ENCODE results near the gene GTPBP6. TPM values are rescaled to one million over a fixed set of nuclear protein-coding genes. Genes with fewer than 3 reads are reported as not detected.
A peak's percentile ranks its signal among the peaks of the same experiment; 100 is the strongest.

Gene GTPBP6, protein sequence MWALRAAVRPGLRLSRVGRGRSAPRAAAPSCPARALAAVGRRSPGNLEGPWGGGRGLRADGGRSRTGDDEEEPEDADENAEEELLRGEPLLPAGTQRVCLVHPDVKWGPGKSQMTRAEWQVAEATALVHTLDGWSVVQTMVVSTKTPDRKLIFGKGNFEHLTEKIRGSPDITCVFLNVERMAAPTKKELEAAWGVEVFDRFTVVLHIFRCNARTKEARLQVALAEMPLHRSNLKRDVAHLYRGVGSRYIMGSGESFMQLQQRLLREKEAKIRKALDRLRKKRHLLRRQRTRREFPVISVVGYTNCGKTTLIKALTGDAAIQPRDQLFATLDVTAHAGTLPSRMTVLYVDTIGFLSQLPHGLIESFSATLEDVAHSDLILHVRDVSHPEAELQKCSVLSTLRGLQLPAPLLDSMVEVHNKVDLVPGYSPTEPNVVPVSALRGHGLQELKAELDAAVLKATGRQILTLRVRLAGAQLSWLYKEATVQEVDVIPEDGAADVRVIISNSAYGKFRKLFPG
- total RNA-seq (39.6 and 40.7 TPM in 2 replicates), polyA plus RNA-seq (69.2 and 69.3 TPM in 2 replicates)

DNA sequence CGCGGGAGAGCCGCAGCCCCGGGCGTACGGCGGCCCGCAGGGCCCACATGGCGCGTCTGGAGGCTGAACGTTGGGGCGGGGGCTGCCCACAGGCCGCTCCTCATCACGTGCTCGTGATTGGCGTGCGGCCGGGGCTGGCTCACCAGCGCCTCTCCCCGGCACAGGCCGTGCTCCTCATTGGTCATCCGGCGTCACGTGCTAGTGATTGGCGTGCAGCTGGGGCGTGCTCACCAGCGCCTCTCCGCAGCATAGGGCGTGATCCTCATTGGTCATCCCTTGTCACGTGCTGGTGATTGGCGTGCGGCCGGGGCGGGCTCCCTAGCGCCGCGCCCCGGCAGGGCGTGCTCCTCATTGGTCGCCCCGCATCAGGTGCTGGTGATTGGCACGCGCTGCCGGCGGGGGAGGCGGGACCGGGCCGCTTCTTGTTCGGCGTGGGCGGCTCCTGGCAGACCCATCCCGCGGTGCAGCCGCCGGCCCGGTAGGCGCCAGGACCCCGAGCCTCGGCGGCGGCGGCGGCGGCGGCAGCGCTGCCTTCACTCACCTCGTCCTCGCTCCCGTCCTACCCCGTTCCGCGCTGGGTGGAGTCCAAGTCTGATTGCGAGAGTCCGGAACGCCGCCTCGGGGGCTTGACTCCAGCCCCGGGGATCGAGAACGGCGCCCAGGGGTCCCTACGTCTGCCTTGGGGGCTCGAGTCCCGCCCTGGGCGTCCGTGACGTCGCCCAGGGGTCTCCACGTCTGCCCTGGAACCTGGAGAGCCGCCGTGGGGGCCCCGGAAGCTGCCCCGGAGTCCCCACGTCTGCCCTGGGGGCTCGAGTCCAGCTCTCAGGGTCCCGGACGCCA, at the start of gene GTPBP6:
TSS of gene GTPBP6 (minus strand) at position 58 of the 840 bp plus-strand sequence. CDS start at position 49, 9 bp downstream.
- no peaks in the 10 kb centered on the region for H3K9me3 ChIP-seq (ENCODE audit: low read depth)
- peak within 1 kb of the TSS; percentile 92 for H3K27ac ChIP-seq
- peak within 1 kb of the TSS; percentile 30 for H2AFZ ChIP-seq
- no peaks in the 10 kb centered on the region for H3K36me3 ChIP-seq (replicated peaks; ENCODE audit: insufficient read depth, low read depth)
- DNase-seq (ENCODE audit: low spot score): peak; percentile 100
- TF ChIP-seq EZH2phosphoT487 (IDR thresholded peaks at IDR 0.05; ENCODE audit: low read depth, severe bottlenecking, unreplicated experiment): no peak
- TF ChIP-seq, protein P1, sequence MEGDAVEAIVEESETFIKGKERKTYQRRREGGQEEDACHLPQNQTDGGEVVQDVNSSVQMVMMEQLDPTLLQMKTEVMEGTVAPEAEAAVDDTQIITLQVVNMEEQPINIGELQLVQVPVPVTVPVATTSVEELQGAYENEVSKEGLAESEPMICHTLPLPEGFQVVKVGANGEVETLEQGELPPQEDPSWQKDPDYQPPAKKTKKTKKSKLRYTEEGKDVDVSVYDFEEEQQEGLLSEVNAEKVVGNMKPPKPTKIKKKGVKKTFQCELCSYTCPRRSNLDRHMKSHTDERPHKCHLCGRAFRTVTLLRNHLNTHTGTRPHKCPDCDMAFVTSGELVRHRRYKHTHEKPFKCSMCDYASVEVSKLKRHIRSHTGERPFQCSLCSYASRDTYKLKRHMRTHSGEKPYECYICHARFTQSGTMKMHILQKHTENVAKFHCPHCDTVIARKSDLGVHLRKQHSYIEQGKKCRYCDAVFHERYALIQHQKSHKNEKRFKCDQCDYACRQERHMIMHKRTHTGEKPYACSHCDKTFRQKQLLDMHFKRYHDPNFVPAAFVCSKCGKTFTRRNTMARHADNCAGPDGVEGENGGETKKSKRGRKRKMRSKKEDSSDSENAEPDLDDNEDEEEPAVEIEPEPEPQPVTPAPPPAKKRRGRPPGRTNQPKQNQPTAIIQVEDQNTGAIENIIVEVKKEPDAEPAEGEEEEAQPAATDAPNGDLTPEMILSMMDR (IDR thresholded peaks at IDR 0.05; ENCODE audit: poor library complexity): peak; percentile 10
- peaks cover 4% of the 10 kb centered on the region for H3K4me1 ChIP-seq (ENCODE audit: insufficient read depth)
- H4K20me1 ChIP-seq (ENCODE audit: insufficient read depth, poor library complexity, severe bottlenecking): peaks cover 8% of the 10 kb centered on the region
- H3K4me2 ChIP-seq: peak within 1 kb of the TSS; percentile 94
- no peaks in the 10 kb centered on the region for H3K27me3 ChIP-seq
- under 1% methylated on average over 89 of the region's 97 CpGs for WGBS (ENCODE audit: low lambda C conversion rate, missing lambda C conversion rate)
- no peaks in the 10 kb centered on the region for H3K9me2 ChIP-seq (replicated peaks; ENCODE audit: insufficient read depth)
- peaks cover 21% of the 10 kb centered on the region for H3K79me2 ChIP-seq
- peak within 1 kb of the TSS; percentile 87 for H3K4me3 ChIP-seq

DNA sequence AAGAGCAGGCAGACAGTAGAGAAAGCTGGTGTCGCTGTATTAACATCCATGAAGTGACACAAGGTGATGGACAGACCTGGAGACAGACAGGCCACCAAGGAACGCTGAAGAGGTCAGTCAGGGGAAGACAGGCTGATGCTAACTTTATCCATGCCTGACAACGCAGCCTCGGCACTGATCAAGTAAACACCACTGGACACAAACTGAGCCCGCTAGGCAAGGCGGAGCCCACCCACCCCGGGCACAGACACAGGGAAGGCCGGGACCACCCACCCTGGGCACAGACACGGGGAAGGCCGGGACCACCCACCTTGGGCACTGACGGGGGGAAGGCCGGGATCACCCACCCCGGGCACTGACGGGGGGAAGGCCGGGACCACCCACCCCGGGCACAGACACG, 49.3 kb upstream of the GTPBP6 start:
- Histone ChIP-seq H4K20me1 (ENCODE audit: insufficient read depth, poor library complexity, severe bottlenecking) (peaks cover under 1% of the 10 kb centered on the region), H2AFZ (no peak overlapping the region), H3K4me3 (no peak overlapping the region), H3K4me1 (ENCODE audit: insufficient read depth) (peaks cover under 1% of the 10 kb centered on the region), H3K9me2 (replicated peaks; ENCODE audit: insufficient read depth) (no peaks in the 10 kb centered on the region), H3K4me2 (no peak overlapping the region), H3K27me3 (peaks cover 12% of the 10 kb centered on the region), H3K79me2 (peaks cover 15% of the 10 kb centered on the region), H3K9me3 (ENCODE audit: low read depth) (no peaks in the 10 kb centered on the region), H3K27ac (no peak overlapping the region), H3K36me3 (replicated peaks; ENCODE audit: insufficient read depth, low read depth) (no peaks in the 10 kb centered on the region)
- no peak for DNase-seq (ENCODE audit: low spot score)
- TF ChIP-seq, protein P1 (IDR thresholded peaks at IDR 0.05; ENCODE audit: poor library complexity): no peak
- no peak for TF ChIP-seq EZH2phosphoT487 (IDR thresholded peaks at IDR 0.05; ENCODE audit: low read depth, severe bottlenecking, unreplicated experiment)
- no peak for TF ChIP-seq EZH2 (IDR thresholded peaks at IDR 0.05; ENCODE audit: borderline replicate concordance)
- 83% methylated on average over 7 of the region's 17 CpGs for WGBS (ENCODE audit: low lambda C conversion rate, missing lambda C conversion rate)

DNA sequence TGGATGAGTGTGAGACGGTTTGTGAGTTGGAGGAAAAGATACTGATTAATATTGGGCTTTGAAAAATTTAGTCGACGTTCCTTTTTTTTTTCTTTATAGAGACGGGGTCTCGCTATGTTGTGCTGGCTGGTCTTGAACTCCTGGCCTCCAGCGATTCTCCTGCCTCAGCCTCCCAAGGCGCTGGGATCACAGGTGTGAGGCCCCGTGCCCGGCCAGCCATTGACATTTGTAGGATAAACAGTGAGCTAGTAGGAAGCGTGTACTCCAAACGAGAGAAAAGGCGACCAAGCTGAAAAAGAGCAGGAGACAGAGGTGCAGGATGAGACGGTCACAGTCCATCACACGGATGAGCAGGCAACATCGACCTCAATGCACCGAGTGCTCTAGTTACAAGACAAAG, 48.8 kb upstream of the GTPBP6 start:
- no peak overlapping the region for H2AFZ ChIP-seq
- H3K4me2 ChIP-seq: no peak overlapping the region
- H3K36me3 ChIP-seq (replicated peaks; ENCODE audit: insufficient read depth, low read depth): no peaks in the 10 kb centered on the region
- TF ChIP-seq EZH2phosphoT487 (IDR thresholded peaks at IDR 0.05; ENCODE audit: low read depth, severe bottlenecking, unreplicated experiment): no peak
- no peak for TF ChIP-seq EZH2 (IDR thresholded peaks at IDR 0.05; ENCODE audit: borderline replicate concordance)
- TF ChIP-seq, protein P1 (IDR thresholded peaks at IDR 0.05; ENCODE audit: poor library complexity): no peak
- no peak overlapping the region for H3K4me3 ChIP-seq
- no peaks in the 10 kb centered on the region for H3K4me1 ChIP-seq (ENCODE audit: insufficient read depth)
- no peak overlapping the region for H3K27ac ChIP-seq
- H3K27me3 ChIP-seq: peaks cover 7% of the 10 kb centered on the region
- peaks cover 10% of the 10 kb centered on the region for H3K79me2 ChIP-seq
- no peaks in the 10 kb centered on the region for H3K9me2 ChIP-seq (replicated peaks; ENCODE audit: insufficient read depth)
- no peaks in the 10 kb centered on the region for H3K9me3 ChIP-seq (ENCODE audit: low read depth)
- no peaks in the 10 kb centered on the region for H4K20me1 ChIP-seq (ENCODE audit: insufficient read depth, poor library complexity, severe bottlenecking)
- WGBS (ENCODE audit: low lambda C conversion rate, missing lambda C conversion rate): 94% methylated on average over 16 of the region's 16 CpGs
- no peak for DNase-seq (ENCODE audit: low spot score)

All from hepatocyte (in vitro differentiated cells).